Endothelial cell of umbilical vein (primary cell): ENCODE measurements around the gene KRT6A. TPM values are rescaled to one million over a fixed set of nuclear protein-coding genes. Genes with fewer than 3 reads are reported as not detected.

Experiments
- BruUV-seq: library from RNA; stranded (reverse); fragments of 400-500 nt; replicated peaks from 2 replicates; lab custom pipeline; 2021; lab: Mats Ljungman, UMichigan
- CTCF ChIA-PET: fragments of 300-600, 350-600 bp; sonication (Branson Sonifier 250); formaldehyde crosslinking; loops from one replicate; lab custom pipeline; 2021; ENCODE audit warnings: antibody characterized with exemption, inconsistent platforms; lab: Charles Lee
- POLR2A ChIA-PET: fragments of 300-600, 350-600 bp; sonication (Branson Sonifier 250); formaldehyde crosslinking; loops from one replicate; lab custom pipeline; 2021; ENCODE audit warnings: antibody characterized with exemption, inconsistent platforms; lab: Charles Lee
- DNase-seq: peaks from one replicate; pipeline ENCODE4 v3.0.0-alpha.2; 2011; ENCODE audit warnings: low read depth, low spot score
- FAIRE-seq: peaks from 2 replicates; lab custom pipeline; 2011; peaks lifted over from hg19 to GRCh38; lab: Jason Lieb, UNC
- H2AFZ ChIP-seq: 2 replicates; pipeline ENCODE4 v1.6.0; 2012; ENCODE audit warnings: low read depth, low read length, control low read depth, inconsistent platforms
- H3K27ac ChIP-seq: 2 replicates; pipeline ENCODE4 v1.5.1; 2011; ENCODE audit warnings: low read depth, mild to moderate bottlenecking, control low read depth, low read length, moderate library complexity; ENCODE audit not compliant: insufficient read depth
- H3K27me3 ChIP-seq, 2 experiments: 2 replicates each; pipeline versions ENCODE4 v1.6.0 to v1.6.1; 2011; ENCODE audit warnings: low read length in 2 of 2, mixed read lengths in 1 of 2; ENCODE audit not compliant: control insufficient read depth in 2 of 2, insufficient read depth in 2 of 2
- H3K36me3 ChIP-seq, 2 experiments: 2 replicates in 1 of 2; 3 replicates in 1 of 2; pipeline ENCODE4 v1.5.1; 2011; ENCODE audit warnings: low read length in 2 of 2, mild to moderate bottlenecking in 1 of 2, moderate library complexity in 1 of 2; ENCODE audit not compliant: control insufficient read depth in 2 of 2, insufficient read depth in 2 of 2; ENCODE audit errors: extremely low read depth in 1 of 2
- H3K4me1 ChIP-seq: 3 replicates; pipeline ENCODE4 v1.5.1; 2011; ENCODE audit warnings: mild to moderate bottlenecking, low read length; ENCODE audit not compliant: control insufficient read depth, insufficient read depth; ENCODE audit errors: extremely low read depth
- H3K4me2 ChIP-seq: 2 replicates; pipeline ENCODE4 v1.6.1; 2011; ENCODE audit warnings: low read length, control low read depth, mixed read lengths; ENCODE audit not compliant: insufficient read depth
- H3K4me3 ChIP-seq, 3 experiments: fragments of 200-600 bp in 1 of 3; sonication (generic), shearing (Covaris generic) in 1 of 3; replicated peaks in 1 of 3; 2 replicates each; pipeline ENCODE4 v1.5.1; 2011 to 2016; ENCODE audit warnings: control low read depth in 3 of 3, low read length in 3 of 3, mild to moderate bottlenecking in 2 of 3, inconsistent platforms in 1 of 3, low read depth in 1 of 3, moderate library complexity in 1 of 3; ENCODE audit not compliant: insufficient read depth in 1 of 3
- H3K79me2 ChIP-seq: 2 replicates; pipeline ENCODE4 v1.6.0; 2012; ENCODE audit warnings: low read length, inconsistent platforms; ENCODE audit not compliant: control insufficient read depth, insufficient read depth
- H3K9ac ChIP-seq: replicated peaks from 2 replicates; pipeline ENCODE3; 2011; ENCODE audit warnings: low read length, control low read depth; ENCODE audit not compliant: insufficient read depth; ENCODE audit errors: extremely low read depth
- H3K9me1 ChIP-seq: replicated peaks from 3 replicates; pipeline ENCODE4 v1.6.0; 2011; ENCODE audit warnings: mild to moderate bottlenecking, low read length; ENCODE audit not compliant: control insufficient read depth, insufficient read depth; ENCODE audit errors: extremely low read depth
- H3K9me3 ChIP-seq: replicated peaks from 2 replicates; pipeline ENCODE4 v1.5.1; 2012; ENCODE audit warnings: low read length, inconsistent platforms; ENCODE audit not compliant: control insufficient read depth, insufficient read depth
- H4K20me1 ChIP-seq: replicated peaks from 2 replicates; pipeline ENCODE3; 2011; ENCODE audit warnings: mild to moderate bottlenecking, low read length; ENCODE audit not compliant: control insufficient read depth, insufficient read depth; ENCODE audit errors: extremely low read depth
- CTCF ChIP-seq, 2 donors: IDR thresholded peaks; 1 replicate in 1 of 2; 2 replicates in 1 of 2; pipeline ENCODE4 v1.5.1; 2011; ENCODE audit warnings: low read length in 2 of 2, mild to moderate bottlenecking in 2 of 2, moderate library complexity in 2 of 2, control low read depth in 1 of 2, inconsistent platforms in 1 of 2, low read depth in 1 of 2; ENCODE audit not compliant: insufficient read depth in 1 of 2; ENCODE audit errors: extremely low read depth in 1 of 2
- EZH2 ChIP-seq: IDR thresholded peaks from 2 replicates; pipeline ENCODE4 v1.6.1; 2012; ENCODE audit warnings: borderline replicate concordance, low read depth, mild to moderate bottlenecking, moderate library complexity, low read length, inconsistent platforms; ENCODE audit not compliant: severe bottlenecking
- GATA2 ChIP-seq: IDR thresholded peaks from 2 replicates; pipeline ENCODE4 v1.7.0; 2011; ENCODE audit warnings: low read depth, mild to moderate bottlenecking, moderate library complexity, mixed read lengths, low read length; ENCODE audit not compliant: insufficient read length, insufficient read depth
- JUN ChIP-seq: IDR thresholded peaks from 2 replicates; pipeline ENCODE4 v1.6.1; 2011; ENCODE audit warnings: borderline replicate concordance, low read depth; ENCODE audit not compliant: insufficient read length, insufficient read depth
- MAX ChIP-seq: IDR thresholded peaks from 2 replicates; pipeline ENCODE4 v1.6.1; 2011; ENCODE audit not compliant: insufficient read depth, insufficient read length
- MYC ChIP-seq: IDR thresholded peaks from one replicate; pipeline ENCODE4 v1.6.1; 2011; ENCODE audit warnings: mild to moderate bottlenecking, low read depth, low read length
- POLR2A ChIP-seq: IDR thresholded peaks from 2 replicates; pipeline ENCODE4 v1.6.1; 2012; ENCODE audit warnings: low read depth, mild to moderate bottlenecking, control low read depth, low read length
- POLR2AphosphoS5 ChIP-seq: IDR thresholded peaks from 2 replicates; pipeline ENCODE4 v1.6.1; 2012; ENCODE audit warnings: low read depth, mild to moderate bottlenecking, control low read depth, low read length, moderate library complexity; ENCODE audit not compliant: insufficient read depth
- dilution Hi-C: fragments of 300-500 bp; cut with MboI; formaldehyde crosslinking; loops from one replicate; pipeline ENCODE4 v1.15.0; 2019; ENCODE audit warnings: low sequenced_read_pairs; ENCODE audit not compliant: extremely low pct_ligation_motif_present
- intact Hi-C: fragments of 100-400 bp; cut with micrococcal nuclease; formaldehyde crosslinking; loops from one replicate; pipeline ENCODE4 v1.10.0; 2022
- polyA plus RNA-seq, 4 experiments: library from polyadenylated mRNA; depleted of rRNA in 3 of 4; stranded (reverse) in 3 of 4; unstranded in 1 of 4; fragments of >200 nt; gene quantifications; 2 replicates each; pipeline versions ENCODE4 v1.2.1 to v1.2.3, GENCODE V29; 2011 to 2012; ENCODE audit warnings: missing spikeins in 1 of 4
- total RNA-seq: library from RNA; stranded (reverse); gene quantifications from 2 replicates; pipeline ENCODE4 v1.2.3, GENCODE V29; 2021

Gene KRT6A
- total and polyA plus RNA-seq, 2 donors (not counting 3 experiments of a cell fraction or from before 2014, with no cell fraction given), result 0.64 TPM; not detected in 1

- intact Hi-C loops, result no loop called here
- Histone ChIP-seq H3K27ac (no peak overlapping the region), H3K36me3 (no peaks in the 10 kb centered on the region), H3K9me3 (no peaks in the 10 kb centered on the region), H3K4me3 (no peak overlapping the region), H3K9ac (no peak overlapping the region), H3K27me3 (peaks cover 9 to 10% of the 10 kb centered on the region in 2 experiments), H3K4me1 (no peaks in the 10 kb centered on the region), H3K4me2 (no peak overlapping the region), H3K79me2 (no peaks in the 10 kb centered on the region), H4K20me1 (no peaks in the 10 kb centered on the region), H2AFZ (no peak overlapping the region), H3K9me1 (no peaks in the 10 kb centered on the region)
- BruUV-seq, result no TSS peak
- DNase-seq (no peak), FAIRE-seq (no peak)
- ChIA-PET POLR2A (no interaction called here), CTCF (interaction anchor here (2.3 kb wide), 1 partner anchor 375 kb away, joined by 6 read pairs; no protein-coding TSS in a partner anchor)
- TF ChIP-seq EZH2 (no peak), CTCF (IDR thresholded peaks at IDR 0.05; ENCODE audit: extremely low read depth in 1 of 2, insufficient read depth in 1 of 2, low read depth in 1 of 2, low read length in 2 of 2) (no peak), POLR2AphosphoS5 (no peak), MAX (no peak), MYC (no peak), GATA2 (no peak), JUN (no peak), POLR2A (no peak)
- dilution Hi-C loops, result no loop called here
Observed at GRCh38 chr12:52495389-52495788, 2.3 kb upstream of the KRT6A start.
